Activated CD4-positive, alpha-beta T cell treated with anti-CD3 and anti-CD28 coated beads for 36 hours (primary cell): ENCODE measurements around the gene NEUROG3. TPM values are rescaled to one million over a fixed set of nuclear protein-coding genes. Genes with fewer than 3 reads are reported as not detected.

Experiments
- ATAC-seq: fragments of 200-7000 bp; cut with Tn5 transposase; one replicate; pipeline ENCODE4 v1.10.0; 2021; ENCODE audit warnings: mild to moderate bottlenecking, moderate library complexity
- CTCF ChIA-PET: fragments of 350-600 bp; sonication (Branson Sonifier 250); formaldehyde crosslinking; loops from one replicate; lab custom pipeline; 2021; ENCODE audit warnings: antibody characterized with exemption; lab: Charles Lee
- POLR2A ChIA-PET: fragments of 350-600 bp; sonication (Branson Sonifier 250); formaldehyde crosslinking; loops from one replicate; lab custom pipeline; 2021; ENCODE audit warnings: antibody characterized with exemption, inconsistent platforms; lab: Charles Lee
- DNase-seq: peaks from one replicate; pipeline ENCODE4 v3.0.0-alpha.2; 2020
- H3K27ac Mint-ChIP-seq: one replicate; pipeline ENCODE4 v1.8.0; 2021; ENCODE audit warnings: mixed read lengths
- H3K27me3 Mint-ChIP-seq: one replicate; pipeline ENCODE4 v1.8.0; 2021; ENCODE audit warnings: mixed read lengths
- H3K36me3 Mint-ChIP-seq: one replicate; pipeline ENCODE4 v1.8.0; 2021; ENCODE audit warnings: low read depth, mixed read lengths
- H3K4me1 Mint-ChIP-seq: one replicate; pipeline ENCODE4 v1.8.0; 2021; ENCODE audit warnings: mixed read lengths
- H3K4me3 Mint-ChIP-seq: one replicate; pipeline ENCODE4 v1.8.0; 2021; ENCODE audit warnings: mild to moderate bottlenecking, moderate library complexity, mixed read lengths
- H3K9me3 Mint-ChIP-seq: one replicate; pipeline ENCODE4 v1.8.0; 2021; ENCODE audit warnings: low read depth, mixed read lengths
- intact Hi-C, 2 experiments: fragments of 100-400 bp; cut with DNase I in 1 of 2; cut with micrococcal nuclease in 1 of 2; formaldehyde crosslinking; loops; one replicate each; pipeline versions ENCODE4 v1.14.2 to v1.15.1; 2022 to 2024; cut with DNase I, micrococcal nuclease
- total RNA-seq, 2 experiments: library from RNA; stranded (reverse); gene quantifications; one replicate each; pipeline ENCODE4 v1.2.3, GENCODE V29; 2021

Gene NEUROG3
- total RNA-seq, 2 experiments from 2014 or later = 0.18 to 0.21 TPM

- H3K27ac Mint-ChIP-seq = no peak overlapping the region
- peaks cover 23% of the 10 kb centered on the region for H3K27me3 Mint-ChIP-seq
- intact Hi-C loops = no loop called here
- DNase-seq (no peak), ATAC-seq (no peak)
- POLR2A ChIA-PET = no interaction called here
- H3K9me3 Mint-ChIP-seq = no peaks in the 10 kb centered on the region
- H3K4me1 Mint-ChIP-seq = peaks cover 2% of the 10 kb centered on the region
- no peak overlapping the region for H3K4me3 Mint-ChIP-seq
- CTCF ChIA-PET = interaction anchor here (1.0 kb wide), 1 partner anchor 30 kb away, joined by 3 read pairs; no protein-coding TSS in a partner anchor
- no peaks in the 10 kb centered on the region for H3K36me3 Mint-ChIP-seq
Measured at GRCh38 chr10:69583106-69583505, 9.9 kb upstream of the NEUROG3 start.

- POLR2A ChIA-PET = interaction anchor here (0.6 kb wide), 1 partner anchor 576 kb away, joined by 3 read pairs; no protein-coding TSS in a partner anchor
- H3K36me3 Mint-ChIP-seq = no peaks in the 10 kb centered on the region
- DNase-seq (no peak), ATAC-seq (no peak)
- no peak overlapping the region for H3K27ac Mint-ChIP-seq
- H3K27me3 Mint-ChIP-seq = peaks cover 41% of the 10 kb centered on the region
- no peaks in the 10 kb centered on the region for H3K9me3 Mint-ChIP-seq
- CTCF ChIA-PET = interaction anchor here (0.6 kb wide), 1 partner anchor 15 kb away, joined by 4 read pairs; no protein-coding TSS in a partner anchor
- H3K4me1 Mint-ChIP-seq = no peaks in the 10 kb centered on the region
- H3K4me3 Mint-ChIP-seq = no peak overlapping the region
- intact Hi-C loops = no loop called here
Measured at GRCh38 chr10:69580435-69580834, 7.2 kb upstream of the NEUROG3 start.

GRCh38 chr10:69579464-69580060 lies 6.3 kb upstream of the NEUROG3 start:
- Mint-ChIP-seq H3K36me3 (no peaks in the 10 kb centered on the region), H3K4me1 (peaks cover 3% of the 10 kb centered on the region), H3K4me3 (no peak overlapping the region), H3K9me3 (no peaks in the 10 kb centered on the region), H3K27me3 (peaks cover 50% of the 10 kb centered on the region), H3K27ac (no peak overlapping the region)
- intact Hi-C loops = no loop called here
- ChIA-PET POLR2A (no interaction called here), CTCF (interaction anchor here (0.8 kb wide), 1 partner anchor 11 kb away, joined by 3 read pairs; no protein-coding TSS in a partner anchor)
- DNase-seq (no peak), ATAC-seq (no peak)

- no peaks in the 10 kb centered on the region for H3K9me3 Mint-ChIP-seq
- H3K4me1 Mint-ChIP-seq = peaks cover 12% of the 10 kb centered on the region
- peaks cover 57% of the 10 kb centered on the region for H3K27me3 Mint-ChIP-seq
- CTCF ChIA-PET = interaction anchor here (1.4 kb wide), 1 partner anchor 12 kb away, joined by 4 read pairs; no protein-coding TSS in a partner anchor
- POLR2A ChIA-PET = no interaction called here
- no peaks in the 10 kb centered on the region for H3K36me3 Mint-ChIP-seq
- DNase-seq = no peak
- no peak overlapping the region for H3K27ac Mint-ChIP-seq
- intact Hi-C loops = no loop called here
- no peak overlapping the region for H3K4me3 Mint-ChIP-seq
- ATAC-seq = no peak
Measured at GRCh38 chr10:69578508-69578991, 5.3 kb upstream of the NEUROG3 start.

GRCh38 chr10:69577268-69578232 lies 4.3 kb upstream of the NEUROG3 start:
- H3K4me3 Mint-ChIP-seq = no peak overlapping the region
- no peak for DNase-seq
- H3K9me3 Mint-ChIP-seq = no peaks in the 10 kb centered on the region
- H3K27me3 Mint-ChIP-seq = peaks cover 63% of the 10 kb centered on the region
- ChIA-PET POLR2A (no interaction called here), CTCF (interaction anchor here (1.4 kb wide), 1 partner anchor 11 kb away, joined by 4 read pairs; no protein-coding TSS in a partner anchor)
- H3K4me1 Mint-ChIP-seq = peaks cover 17% of the 10 kb centered on the region
- no peak for ATAC-seq
- intact Hi-C loops = no loop called here
- no peaks in the 10 kb centered on the region for H3K36me3 Mint-ChIP-seq
- H3K27ac Mint-ChIP-seq = no peak overlapping the region

- intact Hi-C loops = no loop called here
- Mint-ChIP-seq H3K4me3 (no peak overlapping the region), H3K36me3 (no peaks in the 10 kb centered on the region), H3K27ac (no peak overlapping the region), H3K4me1 (peaks cover 21% of the 10 kb centered on the region), H3K9me3 (no peaks in the 10 kb centered on the region), H3K27me3 (peaks cover 69% of the 10 kb centered on the region)
- CTCF ChIA-PET = interaction anchor here (0.6 to 0.7 kb wide), 2 partner anchors 57 to 69 kb away, joined by 3 read pairs; no protein-coding TSS in a partner anchor
- DNase-seq = no peak
- POLR2A ChIA-PET = no interaction called here
- no peak for ATAC-seq
Measured at GRCh38 chr10:69576334-69577011, 3.3 kb upstream of the NEUROG3 start.

- CTCF ChIA-PET = no interaction called here
- peaks cover 21% of the 10 kb centered on the region for H3K4me1 Mint-ChIP-seq
- no peaks in the 10 kb centered on the region for H3K36me3 Mint-ChIP-seq
- DNase-seq (no peak), ATAC-seq (no peak)
- intact Hi-C loops = no loop called here
- POLR2A ChIA-PET = no interaction called here
- H3K4me3 Mint-ChIP-seq = no peak overlapping the region
- peaks cover 74% of the 10 kb centered on the region for H3K27me3 Mint-ChIP-seq
- no peak overlapping the region for H3K27ac Mint-ChIP-seq
- H3K9me3 Mint-ChIP-seq = no peaks in the 10 kb centered on the region
Measured at GRCh38 chr10:69575164-69575722, 2.0 kb upstream of the NEUROG3 start.

- ChIA-PET POLR2A (no interaction called here), CTCF (no interaction called here)
- intact Hi-C loops = no loop called here
- Mint-ChIP-seq H3K27ac (no peak overlapping the region), H3K4me1 (peaks cover 21% of the 10 kb centered on the region), H3K36me3 (no peaks in the 10 kb centered on the region), H3K4me3 (no peak overlapping the region), H3K27me3 (peaks cover 74% of the 10 kb centered on the region), H3K9me3 (no peaks in the 10 kb centered on the region)
- peak; percentile 30 for DNase-seq
- ATAC-seq = peak; percentile 50
Measured at GRCh38 chr10:69574571-69574978, 1.4 kb upstream of the NEUROG3 start.

- Mint-ChIP-seq H3K9me3 (no peaks in the 10 kb centered on the region), H3K4me3 (peak overlapping the region; percentile 59), H3K27ac (no peak overlapping the region), H3K36me3 (no peaks in the 10 kb centered on the region), H3K27me3 (peaks cover 75% of the 10 kb centered on the region), H3K4me1 (peaks cover 21% of the 10 kb centered on the region)
- DNase-seq (peak; percentile 63), ATAC-seq (peak; percentile 73)
- ChIA-PET CTCF (interaction anchor here (0.6 kb wide), 1 partner anchor 50 kb away, joined by 3 read pairs; no protein-coding TSS in a partner anchor), POLR2A (interaction anchor here (0.7 kb wide), 1 partner anchor 558 kb away, joined by 3 read pairs; no protein-coding TSS in a partner anchor)
- intact Hi-C loops = no loop called here
Measured at GRCh38 chr10:69572159-69573055, 815 bp downstream of the NEUROG3 start.

- no peaks in the 10 kb centered on the region for H3K9me3 Mint-ChIP-seq
- CTCF ChIA-PET = interaction anchor here (0.6 kb wide), 1 partner anchor 51 kb away, joined by 3 read pairs; no protein-coding TSS in a partner anchor
- no peak overlapping the region for H3K27ac Mint-ChIP-seq
- ATAC-seq = no peak
- H3K4me3 Mint-ChIP-seq = no peak overlapping the region
- DNase-seq = no peak
- intact Hi-C loops = no loop called here
- POLR2A ChIA-PET = no interaction called here
- peaks cover 21% of the 10 kb centered on the region for H3K4me1 Mint-ChIP-seq
- no peaks in the 10 kb centered on the region for H3K36me3 Mint-ChIP-seq
- H3K27me3 Mint-ChIP-seq = peaks cover 69% of the 10 kb centered on the region
Measured at GRCh38 chr10:69571618-69572158, 1.5 kb downstream of the NEUROG3 start.
